Fibroblast of lung (primary cell): ENCODE results near the gene VRK1.

ENCODE experiments used
- CTCF ChIP-seq, 2 donors: IDR thresholded peaks in 1 of 2; conservative IDR thresholded peaks in 1 of 2; 1 replicate in 1 of 2; 2 replicates in 1 of 2; pipeline ENCODE4 v1.5.1; 2011 to 2012; ENCODE audit warnings: low read length in 2 of 2, control low read depth in 1 of 2, inconsistent platforms in 1 of 2, low read depth in 1 of 2, mild to moderate bottlenecking in 1 of 2
- EZH2 ChIP-seq: IDR thresholded peaks from 2 replicates; pipeline ENCODE4 v1.5.1; 2012; ENCODE audit warnings: low read length, control low read depth, mild to moderate bottlenecking; ENCODE audit errors: missing control alignments

GRCh38 chr14:96776791-96777190 lies 20.4 kb upstream of the VRK1 start:
- TF ChIP-seq CTCF (conservative IDR thresholded peaks at IDR 0.05 in 1 of 2, IDR thresholded peaks at IDR 0.05 in 1 of 2; ENCODE audit: low read depth in 1 of 2, low read length in 2 of 2) (no peak), EZH2 (no peak)
